Natural killer cell (primary cell): ENCODE results near the gene PLEKHN1. TPM values are rescaled to one million over a fixed set of nuclear protein-coding genes. Genes with fewer than 3 reads are reported as not detected.
A peak's percentile ranks its signal among the peaks of the same experiment; 100 is the strongest.

Source experiments
- ATAC-seq, 3 donors: fragments of 150-1000 bp in 2 of 3; fragments of 200-7000 bp in 1 of 3; cut with Tn5 transposase; 1 replicate in 1 of 3; 2 replicates in 2 of 3; pipeline ENCODE4 v1.10.0; 2021; ENCODE audit warnings: mild to moderate bottlenecking in 2 of 3, moderate library complexity in 2 of 3
- DNase-seq, 2 donors: peaks; one replicate each; pipeline versions ENCODE4 v3.0.0 to v3.0.0-alpha.2; 2013 to 2021; ENCODE audit warnings: mixed read lengths in 1 of 2
- H3K27ac ChIP-seq: one replicate; pipeline ENCODE4 v1.5.1; 2013; ENCODE audit warnings: mild to moderate bottlenecking, low read length
- H3K27me3 ChIP-seq: one replicate; pipeline ENCODE4 v1.6.1; 2013; ENCODE audit warnings: low read length; ENCODE audit not compliant: control insufficient read depth, insufficient read depth
- H3K36me3 ChIP-seq: one replicate; pipeline ENCODE4 v1.6.1; 2013; ENCODE audit warnings: low read length; ENCODE audit not compliant: control insufficient read depth, insufficient read depth
- H3K4me1 ChIP-seq: one replicate; pipeline ENCODE4 v1.6.1; 2013; ENCODE audit warnings: low read length; ENCODE audit not compliant: control insufficient read depth, insufficient read depth
- H3K4me3 ChIP-seq: one replicate; pipeline ENCODE4 v1.5.1; 2013; ENCODE audit warnings: low read length
- H3K9me3 ChIP-seq: one replicate; pipeline ENCODE4 v1.6.1; 2013; ENCODE audit warnings: low read length; ENCODE audit not compliant: control insufficient read depth, insufficient read depth
- H3K27ac Mint-ChIP-seq, 2 donors: one replicate each; pipeline ENCODE4 v1.8.0; 2022; ENCODE audit warnings: mild to moderate bottlenecking in 2 of 2, mixed read lengths in 2 of 2, moderate library complexity in 1 of 2
- H3K27me3 Mint-ChIP-seq, 2 donors: one replicate each; pipeline ENCODE4 v1.8.0; 2022; ENCODE audit warnings: low read depth in 2 of 2, mixed read lengths in 2 of 2
- H3K36me3 Mint-ChIP-seq: one replicate; pipeline ENCODE4 v1.8.0; 2022; ENCODE audit warnings: mixed read lengths
- H3K4me1 Mint-ChIP-seq, 2 donors: one replicate each; pipeline ENCODE4 v1.8.0; 2022; ENCODE audit warnings: mixed read lengths in 2 of 2
- H3K4me3 Mint-ChIP-seq: one replicate; pipeline ENCODE4 v1.8.0; 2022; ENCODE audit warnings: mild to moderate bottlenecking, moderate library complexity, mixed read lengths
- H3K9me3 Mint-ChIP-seq, 2 donors: one replicate each; pipeline ENCODE4 v1.8.0; 2022; ENCODE audit warnings: mixed read lengths in 2 of 2
- CTCF ChIP-seq: fragments of 200-600 bp; IDR thresholded peaks from one replicate; pipeline ENCODE4 v1.8.0; 2022; ENCODE audit warnings: antibody characterized with exemption
- WGBS: methylation state at CpG from one replicate; pipeline ENCODE4 v1.1.7; 2013; ENCODE audit warnings: missing lambda C conversion rate; ENCODE audit not compliant: insufficient coverage; 5-methylcytosine and 5-hydroxymethylcytosine counted together
- intact Hi-C: fragments of 100-400 bp; cut with micrococcal nuclease; formaldehyde crosslinking; loops from one replicate; pipeline ENCODE4 v1.14.2; 2022
- total RNA-seq, 4 donors: library from RNA; stranded (reverse); fragments of 120-200 nt in 1 of 4; gene quantifications; one replicate each; pipeline versions ENCODE4 v1.2.3 to v1.2.4, GENCODE V29; 2013 to 2022

PLEKHN1 gene
- total RNA-seq, 3 donors from 2014 or later (not counting 1 experiment from before 2014, with no cell fraction given) = 1.3 to 1.9 (median 1.3) TPM

- Histone ChIP-seq H3K27ac (no peak overlapping the region), H3K36me3 (no peaks in the 10 kb centered on the region), H3K4me1 (peaks cover 25% of the 10 kb centered on the region), H3K4me3 (no peak overlapping the region), H3K27me3 (peaks cover 31% of the 10 kb centered on the region), H3K9me3 (no peaks in the 10 kb centered on the region)
- Mint-ChIP-seq H3K4me1 (peaks cover 0 to 10% of the 10 kb centered on the region in 2 donors), H3K9me3 (no peaks in the 10 kb centered on the region), H3K36me3 (no peaks in the 10 kb centered on the region), H3K27me3 (peaks cover 8 to 25% of the 10 kb centered on the region in 2 donors), H3K27ac (no peak overlapping the region), H3K4me3 (no peak overlapping the region)
- intact Hi-C loops = no loop called here
- WGBS = 86% methylated on average over 23 of the region's 23 CpGs
- DNase-seq = no peak
- TF ChIP-seq CTCF = no peak
- ATAC-seq = no peak
Observed at GRCh38 chr1:920010-920409, 46.3 kb upstream of the PLEKHN1 start.

GRCh38 chr1:920521-920920 lies 45.8 kb upstream of the PLEKHN1 start:
- H3K36me3 ChIP-seq = no peaks in the 10 kb centered on the region
- Mint-ChIP-seq H3K4me1 (peaks cover 0 to 10% of the 10 kb centered on the region in 2 donors), H3K27ac (no peak overlapping the region), H3K9me3 (no peaks in the 10 kb centered on the region), H3K4me3 (no peak overlapping the region), H3K27me3 (peaks cover 8 to 23% of the 10 kb centered on the region in 2 donors), H3K36me3 (no peaks in the 10 kb centered on the region)
- whole genome bisulfite sequencing = 19% methylated on average over 12 of the region's 13 CpGs
- peaks cover 27% of the 10 kb centered on the region for H3K4me1 ChIP-seq
- no peak overlapping the region for H3K4me3 ChIP-seq
- ATAC-seq (no peak), DNase-seq (no peak)
- no peaks in the 10 kb centered on the region for H3K9me3 ChIP-seq
- no peak overlapping the region for H3K27ac ChIP-seq
- TF ChIP-seq CTCF = no peak
- intact Hi-C loops = no loop called here
- peaks cover 31% of the 10 kb centered on the region for H3K27me3 ChIP-seq

- peaks cover 9 to 27% of the 10 kb centered on the region in 2 donors for H3K27me3 Mint-ChIP-seq
- Histone ChIP-seq H3K4me3 (no peak overlapping the region), H3K27ac (no peak overlapping the region), H3K9me3 (no peaks in the 10 kb centered on the region), H3K36me3 (no peaks in the 10 kb centered on the region), H3K27me3 (peaks cover 38% of the 10 kb centered on the region), H3K4me1 (peaks cover 32% of the 10 kb centered on the region)
- peak overlapping the region; percentile 13 for H3K4me3 Mint-ChIP-seq
- DNase-seq = peak in 1 of 2 donors; percentile 68
- no peaks in the 10 kb centered on the region for H3K9me3 Mint-ChIP-seq
- H3K4me1 Mint-ChIP-seq = peaks cover 0 to 10% of the 10 kb centered on the region in 2 donors
- intact Hi-C loops = no loop called here
- no peaks in the 10 kb centered on the region for H3K36me3 Mint-ChIP-seq
- ATAC-seq = peak; percentile 52 to 65 (median 60)
- 32% methylated on average over 38 of the region's 38 CpGs for WGBS
- TF ChIP-seq CTCF = no peak
- no peak overlapping the region for H3K27ac Mint-ChIP-seq
Observed at GRCh38 chr1:921011-921837, 45.1 kb upstream of the PLEKHN1 start.
